ENCODE results near the gene SFMBT1. TPM values are rescaled to one million over a fixed set of nuclear protein-coding genes. Genes with fewer than 3 reads are reported as not detected.

SFMBT1 gene
- total and polyA plus RNA-seq, 4 donors = 4.4 to 17.8 (median 10.4) TPM

GRCh38 chr3:53026382-53027162, 19.3 kb downstream of the SFMBT1 start:
- TF ChIP-seq CTCF (IDR thresholded peaks at IDR 0.05; ENCODE audit: low read depth, low read length, missing input control) (no peak), RXRA (IDR thresholded peaks at IDR 0.05) (no peak), YY1 (IDR thresholded peaks at IDR 0.05) (no peak), HNF4A (conservative IDR thresholded peaks at IDR 0.05) (no peak), HNF4G (IDR thresholded peaks at IDR 0.05) (no peak), REST (IDR thresholded peaks at IDR 0.05) (no peak), FOXA1 (IDR thresholded peaks at IDR 0.05) (no peak), RAD21 (IDR thresholded peaks at IDR 0.05) (no peak), JUND (IDR thresholded peaks at IDR 0.05) (no peak), SP1 (IDR thresholded peaks at IDR 0.05) (no peak), TAF1 (conservative IDR thresholded peaks at IDR 0.05) (no peak), ZBTB33 (IDR thresholded peaks at IDR 0.05) (no peak), FOXA2 (IDR thresholded peaks at IDR 0.05) (no peak), NR2F2 (IDR thresholded peaks at IDR 0.05) (no peak), GABPA (IDR thresholded peaks at IDR 0.05 in 1 of 2, conservative IDR thresholded peaks at IDR 0.05 in 1 of 2) (no peak), ATF3 (IDR thresholded peaks at IDR 0.05) (no peak), EGR1 (IDR thresholded peaks at IDR 0.05; ENCODE audit: low read depth in 2 of 2) (no peak), MAX (IDR thresholded peaks at IDR 0.05) (no peak)
- Histone ChIP-seq H3K9ac (ENCODE audit: low read depth in 1 of 2, low read length in 2 of 2) (no peak overlapping the region), H3K27me3 (ENCODE audit: control insufficient read depth in 4 of 4, insufficient read depth in 4 of 4, low read length in 3 of 4) (no peaks in the 10 kb centered on the region), H3K27ac (ENCODE audit: low read depth in 1 of 2, low read length in 2 of 2) (no peak overlapping the region), H3K36me3 (ENCODE audit: control insufficient read depth in 4 of 4, insufficient read depth in 3 of 4, low read depth in 1 of 4, low read length in 3 of 4) (no peaks in the 10 kb centered on the region), H3K4me3 (ENCODE audit: low read depth in 1 of 3, low read length in 3 of 3) (no peak overlapping the region), H3K9me3 (ENCODE audit: control insufficient read depth in 4 of 4, low read length in 3 of 4) (no peaks in the 10 kb centered on the region), H3K4me1 (ENCODE audit: control insufficient read depth in 4 of 4, insufficient read depth in 4 of 4, low read length in 3 of 4) (peaks cover 0 to 5% (median 3%) of the 10 kb centered on the region in 4 donors)
- 84% methylated on average over 10 of the region's 10 CpGs for WGBS
- DNase-seq (ENCODE audit: low spot score) = no peak

Measured in liver (tissue), 9 donors.